SK-N-MC (cell line): ENCODE data around the gene ZNF613.

Experiments used
- EZH2 ChIP-seq: fragments of 200-600 bp; sonication (generic); IDR thresholded peaks from one replicate; pipeline ENCODE4 v1.6.1; 2017; ENCODE audit warnings: antibody characterized with exemption
- POLR2AphosphoS5 ChIP-seq: IDR thresholded peaks from 2 replicates; pipeline ENCODE4 v1.6.1; 2012; ENCODE audit warnings: mild to moderate bottlenecking, low read depth, low read length, borderline replicate concordance

GRCh38 chr19:51970718-51971117 is 43.4 kb downstream of the ZNF613 start:
- TF ChIP-seq POLR2AphosphoS5 (no peak), EZH2 (no peak)
